Thoracic aorta (tissue), 2 donors: Measurements from ENCODE around the gene CKAP4. TPM values are rescaled to one million over a fixed set of nuclear protein-coding genes. Genes with fewer than 3 reads are reported as not detected.

Experiments
- ATAC-seq: fragments of 150-250 bp; one replicate; pipeline ENCODE4 v1.8.0; 2017; ENCODE audit warnings: low read depth; ENCODE audit not compliant: insufficient number of reproducible peaks, low FRiP score
- DNase-seq: peaks from one replicate; pipeline ENCODE4 v3.0.0-alpha.2; 2020; ENCODE audit warnings: low spot score
- H3K27ac ChIP-seq, 2 donors: fragments of 200-600 bp; sonication (generic); 1 replicate in 1 of 2; 2 replicates in 1 of 2; pipeline ENCODE4 v1.5.1; 2016; ENCODE audit warnings: mild to moderate bottlenecking in 2 of 2, moderate library complexity in 2 of 2
- H3K27me3 ChIP-seq: fragments of 200-600 bp; sonication (generic); replicated peaks from 2 replicates; pipeline ENCODE4 v1.6.0; 2016; ENCODE audit warnings: mild to moderate bottlenecking; ENCODE audit not compliant: insufficient read depth
- H3K36me3 ChIP-seq: fragments of 200-600 bp; sonication (generic); one replicate; pipeline ENCODE4 v1.5.1; 2016
- H3K4me1 ChIP-seq, 2 donors: fragments of 200-600 bp; sonication (generic); 1 replicate in 1 of 2; 2 replicates in 1 of 2; pipeline versions ENCODE4 v1.5.1 to v1.6.0; 2016; ENCODE audit warnings: low read depth in 2 of 2, mild to moderate bottlenecking in 1 of 2; ENCODE audit not compliant: control insufficient read depth in 1 of 2
- H3K4me3 ChIP-seq: fragments of 200-600 bp; sonication (generic); 2 replicates; pipeline ENCODE4 v1.5.1; 2016; ENCODE audit warnings: mild to moderate bottlenecking
- H3K9me3 ChIP-seq: fragments of 200-600 bp; sonication (generic); 2 replicates; pipeline ENCODE4 v1.5.1; 2016
- total RNA-seq, 2 donors: library from RNA; depleted of rRNA; stranded (reverse); fragments of >200 nt; gene quantifications; one replicate each; pipeline versions ENCODE4 v1.1.0 to v1.2.3, GENCODE V29; 2016
- TF ChIP-seq, protein P1 (sequence below): fragments of 200-600 bp; sonication (generic); IDR thresholded peaks from one replicate; pipeline ENCODE4 v1.5.1; 2019; ENCODE audit warnings: antibody characterized with exemption

Gene CKAP4
- total RNA-seq, 2 donors from 2014 or later: 81.4 to 85.1 TPM

DNA sequence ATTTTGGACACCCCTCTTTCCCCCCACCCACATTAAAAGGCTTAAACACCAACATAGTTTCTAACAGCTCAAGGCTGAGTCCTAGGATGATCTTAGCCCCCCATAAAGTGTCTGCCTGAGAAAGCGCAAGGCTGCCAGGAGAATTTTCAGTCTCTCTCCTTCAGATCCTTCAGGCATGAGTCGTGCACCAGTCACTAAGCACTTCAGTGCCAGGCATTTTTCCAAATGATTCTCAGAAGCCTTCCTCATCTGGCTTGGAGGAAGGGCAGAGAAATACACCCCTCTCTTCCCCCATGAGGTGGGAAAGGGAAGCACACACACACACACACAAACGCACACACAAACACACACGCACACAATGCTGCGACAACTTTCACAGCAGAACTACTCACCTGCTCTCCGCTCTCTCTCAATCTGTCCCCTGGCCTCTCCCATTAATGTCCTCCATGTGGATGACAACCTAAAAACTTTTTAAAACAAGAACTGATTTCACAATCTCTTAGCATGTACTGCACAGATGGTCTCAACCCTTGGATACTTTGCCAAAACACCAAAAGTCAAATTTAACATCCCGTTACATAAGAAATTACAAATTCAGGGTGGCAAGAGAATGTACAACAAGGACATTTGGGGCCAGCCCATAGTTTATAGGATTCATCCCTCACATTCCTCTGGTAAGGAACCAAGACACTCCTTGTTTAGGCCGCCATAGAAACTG is 49.8 kb downstream of the CKAP4 start:
- H3K36me3 ChIP-seq: no peaks in the 10 kb centered on the region
- DNase-seq (no peak), ATAC-seq (no peak)
- H3K9me3 ChIP-seq: no peaks in the 10 kb centered on the region
- TF ChIP-seq, protein P1, sequence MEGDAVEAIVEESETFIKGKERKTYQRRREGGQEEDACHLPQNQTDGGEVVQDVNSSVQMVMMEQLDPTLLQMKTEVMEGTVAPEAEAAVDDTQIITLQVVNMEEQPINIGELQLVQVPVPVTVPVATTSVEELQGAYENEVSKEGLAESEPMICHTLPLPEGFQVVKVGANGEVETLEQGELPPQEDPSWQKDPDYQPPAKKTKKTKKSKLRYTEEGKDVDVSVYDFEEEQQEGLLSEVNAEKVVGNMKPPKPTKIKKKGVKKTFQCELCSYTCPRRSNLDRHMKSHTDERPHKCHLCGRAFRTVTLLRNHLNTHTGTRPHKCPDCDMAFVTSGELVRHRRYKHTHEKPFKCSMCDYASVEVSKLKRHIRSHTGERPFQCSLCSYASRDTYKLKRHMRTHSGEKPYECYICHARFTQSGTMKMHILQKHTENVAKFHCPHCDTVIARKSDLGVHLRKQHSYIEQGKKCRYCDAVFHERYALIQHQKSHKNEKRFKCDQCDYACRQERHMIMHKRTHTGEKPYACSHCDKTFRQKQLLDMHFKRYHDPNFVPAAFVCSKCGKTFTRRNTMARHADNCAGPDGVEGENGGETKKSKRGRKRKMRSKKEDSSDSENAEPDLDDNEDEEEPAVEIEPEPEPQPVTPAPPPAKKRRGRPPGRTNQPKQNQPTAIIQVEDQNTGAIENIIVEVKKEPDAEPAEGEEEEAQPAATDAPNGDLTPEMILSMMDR: no peak
- no peak overlapping the region for H3K27ac ChIP-seq
- no peaks in the 10 kb centered on the region for H3K27me3 ChIP-seq
- peaks cover 6 to 22% of the 10 kb centered on the region in 2 donors for H3K4me1 ChIP-seq
- H3K4me3 ChIP-seq: no peak overlapping the region

DNA sequence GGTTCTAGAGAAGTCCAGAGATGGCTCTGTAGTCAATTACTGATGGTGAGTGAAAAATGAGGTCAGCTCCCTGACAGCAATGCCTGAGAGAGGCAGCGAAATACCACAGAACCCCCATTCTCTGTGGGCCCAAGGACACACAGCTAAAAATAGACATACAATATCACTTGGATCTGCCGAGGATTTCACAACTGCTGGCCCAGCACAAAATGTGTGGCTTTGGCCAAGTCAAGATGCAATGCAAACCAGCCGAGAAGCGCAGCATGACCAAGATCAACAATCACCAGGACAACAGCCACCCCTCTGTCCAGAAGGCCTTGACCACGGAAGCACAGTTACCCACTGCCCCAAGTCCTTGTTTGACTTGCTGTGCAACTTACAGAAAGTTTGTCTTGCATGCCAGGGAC is 52.2 kb downstream of the CKAP4 start:
- H3K27ac ChIP-seq: peak overlapping the region in 1 of 2 donors; percentile 18

DNA sequence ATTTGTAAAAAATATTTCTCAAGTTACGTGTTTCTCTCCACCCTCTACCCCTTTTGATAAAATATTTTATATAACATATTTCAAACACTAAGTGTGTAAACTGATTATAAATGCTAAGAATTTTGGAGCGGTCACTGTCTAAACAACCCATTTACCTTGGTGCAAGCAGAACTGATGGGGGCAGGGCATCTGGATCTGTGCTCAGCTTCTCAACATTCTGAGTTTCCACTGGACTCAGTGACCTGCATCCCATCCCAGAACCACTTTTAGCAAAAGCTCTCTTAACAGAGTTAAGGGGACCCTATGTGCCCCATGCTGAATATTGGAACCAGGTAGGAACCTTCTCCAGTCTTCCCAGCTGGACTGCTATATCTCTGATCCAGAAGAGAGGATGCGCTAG is 53.5 kb downstream of the CKAP4 start:
- ATAC-seq: no peak
- no peaks in the 10 kb centered on the region for H3K9me3 ChIP-seq
- no peaks in the 10 kb centered on the region for H3K36me3 ChIP-seq
- peaks cover 6 to 22% of the 10 kb centered on the region in 2 donors for H3K4me1 ChIP-seq
- no peak overlapping the region for H3K27ac ChIP-seq
- DNase-seq: no peak
- TF ChIP-seq, protein P1: no peak
- no peaks in the 10 kb centered on the region for H3K27me3 ChIP-seq
- H3K4me3 ChIP-seq: no peak overlapping the region

More for the DNA sequence above, 52.2 kb downstream of the CKAP4 start:
- ATAC-seq (peak; percentile 68), DNase-seq (peak; percentile 28)
- H3K9me3 ChIP-seq: no peaks in the 10 kb centered on the region
- H3K27me3 ChIP-seq: no peaks in the 10 kb centered on the region
- H3K36me3 ChIP-seq: no peaks in the 10 kb centered on the region
- TF ChIP-seq, protein P1: no peak
- peak overlapping the region; percentile 1 for H3K4me3 ChIP-seq
- H3K4me1 ChIP-seq: peaks cover 6 to 22% of the 10 kb centered on the region in 2 donors

DNA sequence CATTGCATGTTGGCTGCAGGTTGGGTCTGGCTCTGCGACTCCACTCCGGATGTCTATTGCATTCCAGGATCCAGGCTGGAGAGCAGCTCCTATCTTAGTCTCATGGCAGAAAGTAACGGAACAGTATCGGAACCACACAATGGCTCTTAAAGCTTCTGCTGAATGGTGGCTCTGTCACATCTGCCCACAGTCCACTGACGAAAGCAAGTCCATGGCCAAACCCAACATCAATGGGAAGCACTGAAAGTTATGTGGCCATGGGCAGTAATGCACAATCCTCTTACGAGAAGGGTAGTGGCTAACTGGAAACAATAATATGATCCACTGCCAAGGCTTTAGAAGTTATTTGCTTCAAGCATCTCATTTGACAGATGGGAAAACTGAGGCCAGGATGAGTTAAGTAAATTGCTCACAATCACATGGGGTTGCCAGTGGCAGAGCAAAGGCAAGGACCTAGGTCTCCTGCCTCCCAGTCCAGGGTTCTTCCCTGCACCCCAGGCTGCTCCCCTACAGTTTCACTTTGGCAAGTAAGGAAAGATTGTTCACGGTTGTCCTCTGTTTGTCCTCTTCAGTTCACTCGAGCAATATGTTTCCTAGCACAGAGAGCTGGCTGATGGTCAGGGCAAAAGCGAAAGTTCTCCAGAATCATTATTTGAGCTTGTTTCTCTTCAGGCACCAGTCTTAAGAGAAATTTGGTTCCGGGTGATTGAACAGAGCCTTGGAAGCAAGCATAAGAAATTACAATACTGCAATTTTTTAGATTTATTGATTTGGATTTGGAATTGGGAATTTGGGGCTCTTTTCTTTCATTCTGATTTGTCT is 54.2 kb downstream of the CKAP4 start:
- no peak overlapping the region for H3K27ac ChIP-seq
- DNase-seq: no peak
- no peaks in the 10 kb centered on the region for H3K9me3 ChIP-seq
- no peak for ATAC-seq
- H3K36me3 ChIP-seq: no peaks in the 10 kb centered on the region
- H3K27me3 ChIP-seq: no peaks in the 10 kb centered on the region
- TF ChIP-seq, protein P1: no peak
- peaks cover 6 to 22% of the 10 kb centered on the region in 2 donors for H3K4me1 ChIP-seq
- H3K4me3 ChIP-seq: no peak overlapping the region

DNA sequence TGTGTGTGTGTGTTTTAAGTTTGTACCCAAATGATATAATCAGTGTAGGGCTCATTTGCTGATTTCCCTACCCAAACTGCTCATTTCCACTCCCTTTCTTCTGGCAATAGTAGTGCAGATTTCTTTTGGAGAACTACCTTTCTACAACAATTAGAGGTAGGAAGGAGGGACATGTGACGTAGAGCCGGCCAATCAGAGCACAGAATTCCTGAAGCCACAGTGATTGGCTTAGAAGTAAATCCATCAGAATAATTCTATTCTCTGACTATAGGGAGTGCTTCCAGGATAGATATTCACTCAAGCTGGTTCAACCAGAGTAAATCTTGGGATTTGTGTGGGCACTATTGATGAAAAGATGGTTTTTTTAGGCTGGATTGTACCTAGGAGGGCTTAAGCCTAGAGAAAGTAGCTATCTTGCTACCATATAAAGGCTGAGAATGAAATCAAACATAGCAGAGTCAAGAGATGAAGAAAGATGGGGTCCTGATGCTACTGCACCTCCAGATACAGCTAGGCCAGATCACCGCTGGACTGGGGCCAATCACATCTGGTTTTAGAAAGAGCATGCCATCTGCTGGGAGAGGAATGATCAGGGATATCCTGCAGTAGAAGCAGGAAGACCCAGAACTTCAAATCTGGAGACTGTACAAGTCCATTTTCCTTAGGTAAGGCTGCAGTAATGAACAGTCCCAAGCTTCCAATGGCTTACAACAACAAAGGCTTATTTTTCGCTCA is 55.0 kb downstream of the CKAP4 start:
- Histone ChIP-seq H3K4me1 (peaks cover 6 to 22% of the 10 kb centered on the region in 2 donors), H3K4me3 (no peak overlapping the region), H3K36me3 (no peaks in the 10 kb centered on the region), H3K27ac (no peak overlapping the region), H3K27me3 (no peaks in the 10 kb centered on the region), H3K9me3 (no peaks in the 10 kb centered on the region)
- TF ChIP-seq, protein P1: no peak
- ATAC-seq (no peak), DNase-seq (no peak)
